Activated CD4-positive, alpha-beta T cell treated with anti-CD3 and anti-CD28 coated beads, Interleukin-2, amount 50 U/mL, for 16 hours (primary cell): Measurements from ENCODE around the gene APOBEC3F.
A peak's percentile ranks its signal among the peaks of the same experiment; 100 is the strongest.
"Not testable (repeated sequence)": the region's sequence is repeated elsewhere in the genome, so short reads cannot be mapped to it uniquely, and the experiment has no call there.

Experiments
- DNase-seq: peaks from one replicate; pipeline ENCODE4 v3.0.0-alpha.2; 2020

The APOBEC3F gene

GRCh38 chr22:39040538-39041296 lies at the start of gene APOBEC3F:
Gene APOBEC3F (plus strand): TSS chr22:39040864. CDS start chr22:39040961, 97 bp downstream.
- peak; percentile 71 for DNase-seq

DNA sequence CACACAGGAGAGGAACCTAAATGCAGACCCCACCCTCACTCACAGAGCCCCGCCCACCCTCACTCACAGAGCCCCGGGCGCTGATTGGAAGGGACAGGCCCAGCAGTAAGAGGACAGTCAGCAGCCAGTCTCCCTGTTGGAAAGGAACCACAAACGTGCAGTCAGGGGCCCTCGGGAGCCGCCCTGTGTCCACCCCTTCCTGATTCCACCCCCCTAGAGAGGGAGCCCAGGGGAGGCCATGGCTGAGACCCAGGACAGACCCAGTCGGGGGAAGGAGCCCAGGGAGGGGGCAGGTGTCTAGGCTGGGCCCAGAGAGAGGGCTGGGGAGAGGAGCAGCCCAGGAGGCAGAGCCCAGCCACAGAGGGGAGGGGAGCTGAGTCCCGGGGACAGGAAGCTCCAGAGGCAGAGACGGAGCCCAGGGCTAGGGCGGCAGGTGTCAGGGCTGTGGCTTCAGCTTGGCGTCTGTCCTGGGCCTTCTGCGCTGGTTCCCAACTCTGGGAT lies 47.7 kb upstream of the APOBEC3F start:
- not testable (repeated sequence) for DNase-seq

GRCh38 chr22:38996105-38996504 lies 44.6 kb upstream of the APOBEC3F start:
- DNase-seq: no peak

- DNase-seq: no peak
These were observed 43.1 kb upstream of the APOBEC3F start for GRCh38 chr22:38997518-38997917.

GRCh38 chr22:39003165-39003638 lies 37.5 kb upstream of the APOBEC3F start:
- peak; percentile 86 for DNase-seq

DNA sequence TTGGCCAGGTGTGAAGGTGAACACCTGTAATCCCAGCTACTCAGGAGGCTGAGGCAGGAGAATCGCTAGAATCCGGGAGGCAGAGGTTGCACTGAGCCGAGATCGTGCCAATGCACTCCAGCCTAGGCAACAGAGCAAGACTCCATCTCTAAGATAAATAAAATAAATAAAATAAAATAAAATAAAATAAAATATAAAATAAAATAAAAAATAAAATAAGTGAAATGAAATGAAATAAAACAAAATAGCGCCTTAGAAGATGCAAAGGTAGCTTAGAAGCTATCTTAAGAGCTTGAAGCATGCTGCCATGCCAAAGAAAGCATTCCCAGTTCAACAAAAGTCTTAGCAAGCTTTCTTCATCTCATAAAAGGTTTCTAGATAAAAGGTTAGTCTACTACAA lies 33.5 kb upstream of the APOBEC3F start:
- DNase-seq: no peak

GRCh38 chr22:39008271-39008850 lies 32.3 kb upstream of the APOBEC3F start:
- not testable (repeated sequence) for DNase-seq

GRCh38 chr22:39010946-39011345 lies 29.7 kb upstream of the APOBEC3F start:
- DNase-seq: no peak

- DNase-seq: no peak
These were observed 27.8 kb upstream of the APOBEC3F start for GRCh38 chr22:39012533-39013511.

- not testable (repeated sequence) for DNase-seq
These were observed 27.1 kb upstream of the APOBEC3F start for GRCh38 chr22:39013561-39013941.

DNA sequence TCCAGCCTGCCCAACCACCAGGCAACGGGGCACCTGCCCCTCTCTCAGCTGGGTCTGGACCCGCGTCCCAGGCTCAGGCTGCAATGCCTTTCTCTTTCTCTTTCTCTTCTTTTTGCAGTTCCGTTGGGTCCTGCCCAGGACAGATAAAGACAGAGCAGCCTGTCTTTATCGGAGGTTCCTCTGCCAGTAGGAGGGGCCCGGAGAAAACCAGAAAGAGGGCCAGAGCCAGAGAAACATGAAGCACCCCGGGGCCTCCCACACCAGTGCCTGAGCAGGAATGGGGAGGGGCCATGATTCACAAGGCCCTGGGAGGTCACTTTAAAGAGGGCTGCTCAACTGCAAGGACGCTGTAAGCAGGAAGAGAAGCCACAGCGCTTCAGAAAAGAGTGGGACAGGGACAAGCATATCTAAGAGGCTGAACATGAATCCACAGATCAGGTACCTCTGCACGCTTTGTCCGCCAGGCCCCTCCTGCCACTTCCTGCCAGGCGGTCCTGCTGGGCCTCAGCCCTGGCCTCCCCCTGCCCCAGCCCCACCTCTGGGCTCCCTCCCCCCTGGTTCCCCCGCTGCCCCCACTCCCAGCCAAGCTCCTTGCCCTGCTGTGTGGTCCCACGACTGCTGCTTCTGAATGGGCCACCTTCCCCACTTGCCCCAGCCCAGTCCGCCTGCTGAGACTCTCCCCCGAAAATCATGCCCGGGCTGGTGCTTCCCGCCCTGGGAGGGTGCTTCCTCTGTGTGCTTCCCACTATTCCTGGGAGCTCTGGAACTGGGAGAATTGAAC lies 26.5 kb upstream of the APOBEC3F start, which contains the start of gene APOBEC3C:
APOBEC3C (plus strand) TSS at position 316 of the 781 bp plus-strand sequence; CDS start at position 422, 106 bp downstream.
- DNase-seq: peak; percentile 89

DNA sequence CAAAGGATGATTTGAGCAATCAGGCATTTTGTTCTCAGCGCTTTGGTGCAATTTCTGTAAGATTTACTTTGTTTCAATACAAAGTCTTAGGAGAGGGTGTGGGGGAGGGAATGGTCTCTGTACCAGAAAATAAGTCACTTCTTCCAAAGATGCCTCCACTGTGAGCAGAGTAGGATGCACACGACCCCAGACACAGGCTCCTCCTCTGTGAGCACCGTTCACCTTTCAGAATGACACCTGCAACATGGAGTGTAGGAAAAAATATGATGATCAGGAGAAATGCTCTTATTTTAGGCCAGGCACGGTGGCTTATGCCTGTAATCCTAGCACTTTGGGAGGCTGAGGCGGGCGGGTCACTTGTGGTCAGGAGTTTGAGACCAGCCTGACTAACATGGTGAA lies 25.9 kb upstream of the APOBEC3F start:
- DNase-seq: not testable (repeated sequence)

GRCh38 chr22:39016592-39016991 lies 24.1 kb upstream of the APOBEC3F start:
- DNase-seq: no peak

- DNase-seq: no peak
These were observed 22.9 kb upstream of the APOBEC3F start for GRCh38 chr22:39017596-39018365.

DNA sequence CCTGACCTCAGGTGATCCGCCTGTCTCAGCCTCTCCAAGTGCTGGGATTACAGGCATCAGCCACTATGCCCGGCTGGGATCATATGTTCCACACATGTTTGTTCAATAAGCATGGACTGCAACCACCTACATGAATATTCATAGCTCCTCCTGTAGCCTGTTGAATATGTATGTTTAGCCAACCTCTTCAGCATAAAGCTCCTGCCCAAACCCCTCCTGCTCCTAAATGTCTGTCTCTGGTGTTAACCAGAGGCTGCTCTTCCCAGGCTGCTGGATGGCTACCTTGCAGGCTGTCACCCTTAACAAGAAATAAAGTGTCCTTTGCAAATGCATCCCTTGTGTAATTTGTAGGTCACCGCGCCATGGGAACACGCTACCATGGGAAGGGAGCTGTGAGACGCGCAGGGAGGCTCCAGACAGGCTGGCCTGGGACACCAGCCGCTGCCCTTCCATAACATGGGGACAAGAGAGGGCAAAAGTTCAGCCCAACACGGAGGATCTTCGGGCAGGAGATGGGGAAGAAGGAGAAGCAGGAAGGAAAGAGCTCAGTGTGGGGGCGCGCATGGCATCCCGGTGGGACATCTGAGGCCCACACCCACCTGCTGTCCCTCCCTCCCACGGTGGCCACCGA lies 20.5 kb upstream of the APOBEC3F start:
- not testable (repeated sequence) for DNase-seq

GRCh38 chr22:39021552-39022250 lies 19.0 kb upstream of the APOBEC3F start:
- DNase-seq: no peak

DNA sequence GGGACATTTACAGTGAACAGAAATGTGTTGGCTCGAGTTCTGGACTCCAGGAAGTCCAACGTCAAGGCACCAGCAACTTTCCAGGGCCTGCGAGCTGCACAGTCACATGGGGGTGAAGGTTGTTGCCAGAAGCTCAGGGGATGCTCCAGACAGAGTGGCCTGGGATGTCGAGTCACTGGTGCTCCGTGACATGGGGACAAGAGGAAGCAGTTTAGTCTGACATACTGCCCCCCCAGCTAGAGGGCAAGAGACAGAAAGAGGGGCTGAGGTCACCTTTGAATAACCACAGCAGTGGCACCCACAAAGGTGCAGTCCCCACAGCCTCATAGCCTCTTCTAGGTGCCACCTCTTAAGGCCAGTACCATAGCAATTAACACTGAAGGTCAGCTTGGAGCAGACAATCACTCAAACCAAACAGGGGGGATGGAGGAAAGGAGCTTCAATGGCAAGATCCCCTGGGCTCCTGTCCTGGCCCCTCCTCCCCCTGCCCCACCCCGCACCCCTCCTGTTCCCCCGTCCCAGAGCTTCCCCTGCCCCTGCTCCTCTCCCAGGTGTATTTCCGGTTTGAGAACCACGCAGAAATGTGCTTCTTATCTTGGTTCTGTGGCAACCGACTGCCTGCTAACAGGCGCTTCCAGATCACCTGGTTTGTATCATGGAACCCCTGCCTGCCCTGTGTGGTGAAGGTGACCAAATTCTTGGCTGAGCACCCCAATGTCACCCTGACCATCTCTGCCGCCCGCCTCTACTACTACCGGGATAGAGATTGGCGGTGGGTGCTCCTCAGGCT lies 15.9 kb upstream of the APOBEC3F start:
- no peak for DNase-seq

GRCh38 chr22:39026509-39027150 lies 14.0 kb upstream of the APOBEC3F start:
- DNase-seq: no peak

GRCh38 chr22:39027717-39028116 lies 12.9 kb upstream of the APOBEC3F start:
- DNase-seq: no peak
